Measurements from ENCODE around the gene SNX14. TPM values are rescaled to one million over a fixed set of nuclear protein-coding genes. Genes with fewer than 3 reads are reported as not detected.
"Not testable (repeated sequence)": the region's sequence is repeated elsewhere in the genome, so short reads cannot be mapped to it uniquely, and the experiment has no call there.

SNX14 gene
- total RNA-seq, 1 experiment from 2014 or later, result 119 TPM

DNA sequence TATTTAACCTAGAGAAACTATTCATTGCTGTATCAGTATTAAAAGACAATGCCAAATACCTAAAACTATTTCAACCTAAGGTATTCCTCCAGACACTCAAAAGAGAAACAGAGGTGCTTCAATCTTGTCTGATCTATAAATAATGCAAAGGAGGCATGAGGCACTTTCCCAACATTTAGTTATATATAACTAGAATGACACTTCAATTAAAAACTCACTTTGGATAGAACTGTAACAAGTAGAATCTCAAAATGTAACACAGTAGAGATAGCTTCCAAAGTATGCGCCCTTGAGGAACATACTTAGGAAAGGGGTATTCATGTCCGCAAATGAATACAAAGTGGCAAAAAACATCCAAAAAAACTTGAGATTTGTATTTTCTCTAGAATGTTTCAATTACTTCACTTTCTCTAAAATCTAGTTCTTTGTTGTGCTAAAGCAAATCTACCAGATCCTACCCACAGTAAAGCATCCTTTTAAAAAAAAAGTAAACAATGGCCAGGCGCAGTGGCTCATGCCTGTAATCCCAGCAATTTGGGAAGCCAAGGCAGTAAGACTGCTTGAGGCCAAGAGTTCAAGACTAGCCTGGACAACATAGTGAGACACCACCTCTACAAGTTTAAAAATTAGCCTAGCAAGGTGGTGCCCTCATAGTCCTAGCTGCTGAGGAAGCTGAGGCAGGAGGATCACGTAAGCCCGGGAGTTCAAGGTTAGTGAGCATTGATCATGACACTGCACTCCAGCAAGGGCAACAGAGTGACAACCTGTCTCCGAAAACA, 38.7 kb upstream of the SNX14 start:
- in situ Hi-C loops (cut with HindIII; ENCODE audit: low pct_unique_long_range_greater_than_20kb, low sequenced_read_pairs), result no loop called here

DNA sequence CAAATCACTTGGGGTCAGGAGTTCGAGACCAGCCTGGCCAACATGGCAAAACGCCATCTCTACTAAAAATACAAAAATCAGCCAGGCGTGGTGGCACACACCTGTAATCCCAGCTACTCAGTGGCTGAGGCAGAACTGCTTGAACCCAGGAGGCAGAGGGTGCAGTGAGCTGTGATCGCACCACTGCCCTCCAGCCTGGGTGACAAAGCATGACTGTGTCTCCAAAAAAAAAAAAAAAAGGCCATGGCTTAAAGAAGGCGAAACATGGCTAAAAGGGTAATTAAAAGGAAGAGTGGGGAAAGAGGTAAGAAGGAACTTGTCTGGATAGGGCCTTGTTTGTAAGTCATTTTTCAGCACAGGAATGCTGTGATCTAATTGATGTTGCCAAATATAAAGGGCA, 37.5 kb upstream of the SNX14 start:
- H3K4me3 ChIP-seq (ENCODE audit: low read depth in 2 of 2, low read length in 2 of 2); ATAC-seq; BruUV-seq (replicated peaks); intact Hi-C loops (cut with micrococcal nuclease; ENCODE audit: unreplicated experiment); H3K27me3 ChIP-seq (ENCODE audit: control insufficient read depth, insufficient read depth, low read length); POLR2A ChIA-PET; DNase-seq (ENCODE audit: low read depth, low spot score); H3K27ac ChIP-seq (ENCODE audit: low read length); H3K9me3 ChIP-seq (ENCODE audit: control insufficient read depth, insufficient read depth, low read depth, low read length); in situ Hi-C loops (cut with HindIII; ENCODE audit: low pct_unique_long_range_greater_than_20kb, low sequenced_read_pairs); CTCF ChIA-PET: not testable (repeated sequence)
- Histone ChIP-seq H3K4me1 (ENCODE audit: control insufficient read depth, insufficient read depth, low read length) (peaks cover 14% of the 10 kb centered on the region; the same call in 1 of the 2 replicates), H3K36me3 (ENCODE audit: control insufficient read depth, insufficient read depth, low read length) (peaks cover 52% of the 10 kb centered on the region)

More for the DNA sequence above, 38.7 kb upstream of the SNX14 start:
- Histone ChIP-seq H3K9me3 (ENCODE audit: control insufficient read depth, insufficient read depth, low read depth, low read length) (no peaks in the 10 kb centered on the region), H3K36me3 (ENCODE audit: control insufficient read depth, insufficient read depth, low read length) (peaks cover 57% of the 10 kb centered on the region), H3K27me3 (ENCODE audit: control insufficient read depth, insufficient read depth, low read length) (no peaks in the 10 kb centered on the region), H3K4me3 (ENCODE audit: low read depth in 2 of 2, low read length in 2 of 2) (no peak overlapping the region), H3K4me1 (ENCODE audit: control insufficient read depth, insufficient read depth, low read length) (peaks cover 14% of the 10 kb centered on the region; the same call in 1 of the 2 replicates), H3K27ac (ENCODE audit: low read length) (no peak overlapping the region)
- CTCF ChIA-PET, result no interaction called here
- POLR2A ChIA-PET, result no interaction called here
- TF ChIP-seq POLR2AphosphoS5 (IDR thresholded peaks at IDR 0.05; ENCODE audit: low read depth, low read length), result no peak
- TF ChIP-seq, protein P1, sequence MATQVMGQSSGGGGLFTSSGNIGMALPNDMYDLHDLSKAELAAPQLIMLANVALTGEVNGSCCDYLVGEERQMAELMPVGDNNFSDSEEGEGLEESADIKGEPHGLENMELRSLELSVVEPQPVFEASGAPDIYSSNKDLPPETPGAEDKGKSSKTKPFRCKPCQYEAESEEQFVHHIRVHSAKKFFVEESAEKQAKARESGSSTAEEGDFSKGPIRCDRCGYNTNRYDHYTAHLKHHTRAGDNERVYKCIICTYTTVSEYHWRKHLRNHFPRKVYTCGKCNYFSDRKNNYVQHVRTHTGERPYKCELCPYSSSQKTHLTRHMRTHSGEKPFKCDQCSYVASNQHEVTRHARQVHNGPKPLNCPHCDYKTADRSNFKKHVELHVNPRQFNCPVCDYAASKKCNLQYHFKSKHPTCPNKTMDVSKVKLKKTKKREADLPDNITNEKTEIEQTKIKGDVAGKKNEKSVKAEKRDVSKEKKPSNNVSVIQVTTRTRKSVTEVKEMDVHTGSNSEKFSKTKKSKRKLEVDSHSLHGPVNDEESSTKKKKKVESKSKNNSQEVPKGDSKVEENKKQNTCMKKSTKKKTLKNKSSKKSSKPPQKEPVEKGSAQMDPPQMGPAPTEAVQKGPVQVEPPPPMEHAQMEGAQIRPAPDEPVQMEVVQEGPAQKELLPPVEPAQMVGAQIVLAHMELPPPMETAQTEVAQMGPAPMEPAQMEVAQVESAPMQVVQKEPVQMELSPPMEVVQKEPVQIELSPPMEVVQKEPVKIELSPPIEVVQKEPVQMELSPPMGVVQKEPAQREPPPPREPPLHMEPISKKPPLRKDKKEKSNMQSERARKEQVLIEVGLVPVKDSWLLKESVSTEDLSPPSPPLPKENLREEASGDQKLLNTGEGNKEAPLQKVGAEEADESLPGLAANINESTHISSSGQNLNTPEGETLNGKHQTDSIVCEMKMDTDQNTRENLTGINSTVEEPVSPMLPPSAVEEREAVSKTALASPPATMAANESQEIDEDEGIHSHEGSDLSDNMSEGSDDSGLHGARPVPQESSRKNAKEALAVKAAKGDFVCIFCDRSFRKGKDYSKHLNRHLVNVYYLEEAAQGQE (IDR thresholded peaks at IDR 0.05; ENCODE audit: insufficient read depth in 1 of 2, low read depth in 2 of 2, low read length in 1 of 2), result no peak
- TF ChIP-seq, protein P2, sequence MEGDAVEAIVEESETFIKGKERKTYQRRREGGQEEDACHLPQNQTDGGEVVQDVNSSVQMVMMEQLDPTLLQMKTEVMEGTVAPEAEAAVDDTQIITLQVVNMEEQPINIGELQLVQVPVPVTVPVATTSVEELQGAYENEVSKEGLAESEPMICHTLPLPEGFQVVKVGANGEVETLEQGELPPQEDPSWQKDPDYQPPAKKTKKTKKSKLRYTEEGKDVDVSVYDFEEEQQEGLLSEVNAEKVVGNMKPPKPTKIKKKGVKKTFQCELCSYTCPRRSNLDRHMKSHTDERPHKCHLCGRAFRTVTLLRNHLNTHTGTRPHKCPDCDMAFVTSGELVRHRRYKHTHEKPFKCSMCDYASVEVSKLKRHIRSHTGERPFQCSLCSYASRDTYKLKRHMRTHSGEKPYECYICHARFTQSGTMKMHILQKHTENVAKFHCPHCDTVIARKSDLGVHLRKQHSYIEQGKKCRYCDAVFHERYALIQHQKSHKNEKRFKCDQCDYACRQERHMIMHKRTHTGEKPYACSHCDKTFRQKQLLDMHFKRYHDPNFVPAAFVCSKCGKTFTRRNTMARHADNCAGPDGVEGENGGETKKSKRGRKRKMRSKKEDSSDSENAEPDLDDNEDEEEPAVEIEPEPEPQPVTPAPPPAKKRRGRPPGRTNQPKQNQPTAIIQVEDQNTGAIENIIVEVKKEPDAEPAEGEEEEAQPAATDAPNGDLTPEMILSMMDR (IDR thresholded peaks at IDR 0.05), result no peak
- no peak for TF ChIP-seq TCF7L2 (IDR thresholded peaks at IDR 0.05; ENCODE audit: low read depth, low read length)
- TF ChIP-seq SIN3A (IDR thresholded peaks at IDR 0.05; ENCODE audit: borderline replicate concordance, insufficient read depth, low read depth, low read length), result no peak
- BruUV-seq (replicated peaks), result no TSS peak
- DNase-seq (ENCODE audit: low read depth, low spot score) (no peak), ATAC-seq (no peak)
- intact Hi-C loops (cut with micrococcal nuclease; ENCODE audit: unreplicated experiment), result no loop called here

DNA sequence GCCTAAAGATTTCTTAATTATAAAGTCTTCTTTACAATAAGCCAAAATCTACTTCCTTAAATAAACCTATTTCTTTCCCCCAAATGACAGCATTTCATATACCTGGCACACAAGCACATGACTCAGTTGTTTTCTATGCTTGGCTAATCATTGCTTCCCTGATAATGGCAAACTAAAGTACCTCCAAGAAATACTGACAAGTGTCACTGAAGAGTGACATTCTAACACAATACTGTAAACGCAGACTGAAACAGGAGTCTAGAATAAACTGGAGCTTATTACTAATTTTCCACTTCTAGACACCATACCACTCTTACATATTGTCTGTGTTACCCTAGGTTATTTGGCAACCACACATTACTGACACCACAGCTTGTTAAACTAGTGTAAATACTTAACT, 34.7 kb upstream of the SNX14 start:
- BruUV-seq (replicated peaks), result no TSS peak
- peaks cover 61% of the 10 kb centered on the region for H3K36me3 ChIP-seq (ENCODE audit: control insufficient read depth, insufficient read depth, low read length)
- H3K4me3 ChIP-seq (ENCODE audit: low read depth in 2 of 2, low read length in 2 of 2), result no peak overlapping the region
- intact Hi-C loops (cut with micrococcal nuclease; ENCODE audit: unreplicated experiment) (no loop called here), in situ Hi-C loops (cut with HindIII; ENCODE audit: low pct_unique_long_range_greater_than_20kb, low sequenced_read_pairs) (no loop called here)
- DNase-seq (ENCODE audit: low read depth, low spot score) (no peak), ATAC-seq (no peak)
- TF ChIP-seq TCF7L2 (IDR thresholded peaks at IDR 0.05; ENCODE audit: low read depth, low read length), result no peak
- TF ChIP-seq, protein P1 (IDR thresholded peaks at IDR 0.05; ENCODE audit: insufficient read depth in 1 of 2, low read depth in 2 of 2, low read length in 1 of 2), result no peak
- TF ChIP-seq, protein P2 (IDR thresholded peaks at IDR 0.05), result no peak
- no peaks in the 10 kb centered on the region for H3K27me3 ChIP-seq (ENCODE audit: control insufficient read depth, insufficient read depth, low read length)
- peaks cover 14% of the 10 kb centered on the region; the same call in 1 of the 2 replicates for H3K4me1 ChIP-seq (ENCODE audit: control insufficient read depth, insufficient read depth, low read length)
- H3K9me3 ChIP-seq (ENCODE audit: control insufficient read depth, insufficient read depth, low read depth, low read length), result no peaks in the 10 kb centered on the region
- ChIA-PET POLR2A (no interaction called here), CTCF (no interaction called here)
- no peak overlapping the region for H3K27ac ChIP-seq (ENCODE audit: low read length)

Measured in Panc1 (cell line).